ENCODE results near the gene PRKCE.

- TF ChIP-seq, protein P1, sequence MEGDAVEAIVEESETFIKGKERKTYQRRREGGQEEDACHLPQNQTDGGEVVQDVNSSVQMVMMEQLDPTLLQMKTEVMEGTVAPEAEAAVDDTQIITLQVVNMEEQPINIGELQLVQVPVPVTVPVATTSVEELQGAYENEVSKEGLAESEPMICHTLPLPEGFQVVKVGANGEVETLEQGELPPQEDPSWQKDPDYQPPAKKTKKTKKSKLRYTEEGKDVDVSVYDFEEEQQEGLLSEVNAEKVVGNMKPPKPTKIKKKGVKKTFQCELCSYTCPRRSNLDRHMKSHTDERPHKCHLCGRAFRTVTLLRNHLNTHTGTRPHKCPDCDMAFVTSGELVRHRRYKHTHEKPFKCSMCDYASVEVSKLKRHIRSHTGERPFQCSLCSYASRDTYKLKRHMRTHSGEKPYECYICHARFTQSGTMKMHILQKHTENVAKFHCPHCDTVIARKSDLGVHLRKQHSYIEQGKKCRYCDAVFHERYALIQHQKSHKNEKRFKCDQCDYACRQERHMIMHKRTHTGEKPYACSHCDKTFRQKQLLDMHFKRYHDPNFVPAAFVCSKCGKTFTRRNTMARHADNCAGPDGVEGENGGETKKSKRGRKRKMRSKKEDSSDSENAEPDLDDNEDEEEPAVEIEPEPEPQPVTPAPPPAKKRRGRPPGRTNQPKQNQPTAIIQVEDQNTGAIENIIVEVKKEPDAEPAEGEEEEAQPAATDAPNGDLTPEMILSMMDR (IDR thresholded peaks at IDR 0.05), result no peak
- no peak for TF ChIP-seq POLR2A (IDR thresholded peaks at IDR 0.05)
These were observed 257.1 kb downstream of the PRKCE start for GRCh38 chr2:45908316-45909170.
